IMR-90 (cell line): ENCODE data around the gene CCZ1B. TPM values are rescaled to one million over a fixed set of nuclear protein-coding genes. Genes with fewer than 3 reads are reported as not detected.
"Not testable (repeated sequence)": the region's sequence is repeated elsewhere in the genome, so short reads cannot be mapped to it uniquely, and the experiment has no call there.

Experiments
- ATAC-seq: fragments of 200-7000 bp; cut with Tn5 transposase; 2 replicates; pipeline ENCODE4 v1.9.1; 2020; ENCODE audit warnings: low read depth, mild to moderate bottlenecking, moderate library complexity
- BruUV-seq: library from RNA; stranded (reverse); fragments of 400-500 nt; replicated peaks from 2 replicates; lab custom pipeline; 2021; lab: Mats Ljungman, UMichigan
- CTCF ChIA-PET: fragments of 300-600 bp; formaldehyde crosslinking; extraction: SDS; loops from one replicate; lab custom pipeline; 2021; ENCODE audit warnings: antibody characterized with exemption; lab: Yijun Ruan, JAX
- POLR2A ChIA-PET: fragments of 300-600 bp; sonication (Branson Sonifier 250); formaldehyde crosslinking; loops from one replicate; lab custom pipeline; 2022; ENCODE audit warnings: antibody characterized with exemption; ENCODE audit not compliant: unreplicated experiment; lab: Charles Lee
- DNase-seq: peaks from one replicate; pipeline ENCODE4 v3.0.0; 2013
- H2AFZ ChIP-seq: replicated peaks from 2 replicates; pipeline ENCODE3; 2013; ENCODE audit warnings: low read length, mild to moderate bottlenecking; ENCODE audit not compliant: poor library complexity
- H2AK5ac ChIP-seq: 2 replicates; pipeline ENCODE4 v1.6.1; 2013; ENCODE audit warnings: low read depth, low read length, inconsistent platforms
- H2AK9ac ChIP-seq: replicated peaks from 2 replicates; pipeline ENCODE3; 2013; ENCODE audit warnings: mild to moderate bottlenecking, low read depth, low read length, moderate library complexity; ENCODE audit not compliant: poor library complexity
- H2BK120ac ChIP-seq: 2 replicates; pipeline ENCODE4 v1.6.1; 2013; ENCODE audit warnings: low read depth, low read length, inconsistent platforms
- H2BK15ac ChIP-seq: 3 replicates; pipeline ENCODE4 v1.6.1; 2013; ENCODE audit warnings: low read depth, low read length, inconsistent platforms
- H2BK20ac ChIP-seq: 2 replicates; pipeline ENCODE4 v1.6.1; 2013; ENCODE audit warnings: low read depth, mild to moderate bottlenecking, inconsistent platforms, low read length, moderate library complexity
- H2BK5ac ChIP-seq: 2 replicates; pipeline ENCODE4 v1.6.1; 2013; ENCODE audit warnings: mild to moderate bottlenecking, low read depth, low read length, inconsistent platforms; ENCODE audit not compliant: poor library complexity, severe bottlenecking
- H3K14ac ChIP-seq: replicated peaks from 2 replicates; pipeline ENCODE4 v1.6.1; 2013; ENCODE audit warnings: low read depth, low read length, inconsistent platforms
- H3K18ac ChIP-seq: 2 replicates; pipeline ENCODE4 v1.6.1; 2013; ENCODE audit warnings: low read depth, low read length, control low read depth
- H3K23ac ChIP-seq: 2 replicates; pipeline ENCODE4 v1.6.1; 2013; ENCODE audit warnings: low read depth, low read length, inconsistent platforms
- H3K27ac ChIP-seq: 2 replicates; pipeline ENCODE4 v1.5.1; 2013; ENCODE audit warnings: mild to moderate bottlenecking, control low read depth, low read length; ENCODE audit not compliant: insufficient read depth
- H3K27me3 ChIP-seq: 2 replicates; pipeline ENCODE4 v1.6.1; 2013; ENCODE audit warnings: low read length; ENCODE audit not compliant: control insufficient read depth, insufficient read depth
- H3K36me3 ChIP-seq: 2 replicates; pipeline ENCODE4 v1.6.1; 2013; ENCODE audit warnings: low read length, mixed read lengths; ENCODE audit not compliant: control insufficient read depth, insufficient read depth
- H3K4ac ChIP-seq: 2 replicates; pipeline ENCODE4 v1.6.1; 2013; ENCODE audit warnings: low read depth, low read length, inconsistent platforms
- H3K4me1 ChIP-seq: 2 replicates; pipeline ENCODE4 v1.6.1; 2013; ENCODE audit warnings: low read length, mixed read lengths; ENCODE audit not compliant: control insufficient read depth, insufficient read depth
- H3K4me2 ChIP-seq: 2 replicates; pipeline ENCODE4 v1.6.1; 2013; ENCODE audit warnings: low read depth, mild to moderate bottlenecking, control low read depth, low read length, moderate library complexity
- H3K4me3 ChIP-seq: 2 replicates; pipeline ENCODE4 v1.5.1; 2013; ENCODE audit warnings: low read depth, mild to moderate bottlenecking, control low read depth, low read length, moderate library complexity; ENCODE audit not compliant: insufficient read depth
- H3K56ac ChIP-seq: 2 replicates; pipeline ENCODE4 v1.6.1; 2013; ENCODE audit warnings: low read length, inconsistent platforms; ENCODE audit not compliant: insufficient read depth; ENCODE audit errors: extremely low read depth
- H3K79me1 ChIP-seq, 2 experiments: 2 replicates each; pipeline ENCODE4 v1.6.1; 2013; ENCODE audit warnings: low read length in 2 of 2, inconsistent platforms in 1 of 2, low read depth in 1 of 2
- H3K9ac ChIP-seq: 2 replicates; pipeline ENCODE4 v1.6.1; 2013; ENCODE audit warnings: low read depth, low read length, control low read depth
- H3K9me1 ChIP-seq: 2 replicates; pipeline ENCODE4 v1.6.1; 2013; ENCODE audit warnings: low read length, inconsistent platforms; ENCODE audit not compliant: insufficient read depth
- H3K9me3 ChIP-seq: 2 replicates; pipeline ENCODE4 v1.6.1; 2013; ENCODE audit warnings: low read length; ENCODE audit not compliant: control insufficient read depth, insufficient read depth
- H4K20me1 ChIP-seq: 2 replicates; pipeline ENCODE4 v1.6.1; 2013; ENCODE audit warnings: low read length, inconsistent platforms; ENCODE audit not compliant: insufficient read depth
- H4K5ac ChIP-seq: 2 replicates; pipeline ENCODE4 v1.6.1; 2013; ENCODE audit warnings: mild to moderate bottlenecking, low read depth, low read length, control low read depth
- H4K8ac ChIP-seq, 2 experiments: 2 replicates each; pipeline ENCODE4 v1.6.1; 2013; ENCODE audit warnings: low read depth in 2 of 2, low read length in 2 of 2, control low read depth in 1 of 2, inconsistent platforms in 1 of 2
- H4K91ac ChIP-seq: 2 replicates; pipeline ENCODE4 v1.6.1; 2013; ENCODE audit warnings: low read depth, low read length, inconsistent platforms; ENCODE audit not compliant: insufficient read depth
- WGBS, 2 experiments: methylation state at CpG; one replicate each; pipeline versions ENCODE4 v1.1.5 to v1.1.7; 2013; ENCODE audit warnings: missing lambda C conversion rate in 2 of 2; ENCODE audit not compliant: insufficient read length in 1 of 2; ENCODE audit errors: extremely low coverage in 2 of 2; 5-methylcytosine and 5-hydroxymethylcytosine counted together
- dilution Hi-C: fragments of 300-500 bp; cut with HindIII; formaldehyde crosslinking; loops from one replicate; pipeline ENCODE4 v1.14.3; 2018; ENCODE audit warnings: low sequenced_read_pairs; ENCODE audit not compliant: unreplicated experiment
- in situ Hi-C: fragments of 300-500 bp; cut with MboI; formaldehyde crosslinking; loops from 3 replicates; pipeline ENCODE4 v1.14.3; 2019; ENCODE audit warnings: low sequenced_read_pairs, inconsistent platforms, mixed read lengths
- intact Hi-C: fragments of 100-400 bp; cut with micrococcal nuclease; formaldehyde crosslinking; loops from 2 replicates; pipeline ENCODE4 v1.10.0; 2022
- polyA plus RNA-seq, 3 experiments: library from polyadenylated mRNA; depleted of rRNA; stranded (reverse); fragments of >200 nt; gene quantifications; 2 replicates each; pipeline ENCODE4 v1.2.3, GENCODE V29; 2012; ENCODE audit warnings: low replicate concordance in 1 of 3
- total RNA-seq: library from RNA; depleted of rRNA; stranded (reverse); fragments of >200 nt; gene quantifications from 2 replicates; pipeline ENCODE4 v1.2.3, GENCODE V29; 2012

The CCZ1B gene
- total and polyA plus RNA-seq, 2 of the 4 experiments (the other 2 are of a cell fraction) = 25.5 to 41.0 TPM

DNA sequence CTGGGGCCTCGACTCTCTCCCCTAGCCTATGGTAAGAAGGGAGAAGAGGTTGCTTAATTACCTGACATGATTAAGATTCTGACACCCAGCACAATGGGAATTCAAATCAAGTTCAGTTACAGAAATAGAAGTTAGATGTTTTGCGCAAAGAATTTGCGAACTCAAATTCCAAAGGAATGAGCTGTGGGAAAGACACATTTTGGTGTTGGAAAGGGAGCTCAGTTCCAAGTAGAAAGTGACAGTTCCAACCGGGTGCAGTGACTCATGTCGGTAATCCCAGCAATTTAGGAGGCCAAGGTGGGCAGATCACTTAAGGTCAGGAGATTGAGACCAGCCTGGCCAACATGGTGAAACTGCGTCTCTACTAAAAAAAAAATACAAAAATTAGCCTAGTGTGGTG lies 4.0 kb upstream of the CCZ1B start:
- ATAC-seq, H4K20me1 ChIP-seq, H3K4me2 ChIP-seq, H3K4ac ChIP-seq, CTCF ChIA-PET, H3K36me3 ChIP-seq, H3K4me1 ChIP-seq, H4K5ac ChIP-seq, H2BK20ac ChIP-seq, DNase-seq, H2BK120ac ChIP-seq, H3K9me1 ChIP-seq, H2BK5ac ChIP-seq, H2BK15ac ChIP-seq, H3K27me3 ChIP-seq, H2AK5ac ChIP-seq, H3K27ac ChIP-seq, H3K9me3 ChIP-seq, H3K23ac ChIP-seq, H2AK9ac ChIP-seq, H2AFZ ChIP-seq, intact Hi-C loops, H4K91ac ChIP-seq, H3K56ac ChIP-seq, H3K14ac ChIP-seq, H3K9ac ChIP-seq, H3K79me1 ChIP-seq, dilution Hi-C loops, POLR2A ChIA-PET, H4K8ac ChIP-seq, H3K4me3 ChIP-seq, BruUV-seq, H3K18ac ChIP-seq, in situ Hi-C loops: not testable (repeated sequence)
- WGBS, 2 experiments = 93% methylated on average over 2 of the region's 6 CpGs; no CpG with 5 or more reads in 1 of the 2 experiments

DNA sequence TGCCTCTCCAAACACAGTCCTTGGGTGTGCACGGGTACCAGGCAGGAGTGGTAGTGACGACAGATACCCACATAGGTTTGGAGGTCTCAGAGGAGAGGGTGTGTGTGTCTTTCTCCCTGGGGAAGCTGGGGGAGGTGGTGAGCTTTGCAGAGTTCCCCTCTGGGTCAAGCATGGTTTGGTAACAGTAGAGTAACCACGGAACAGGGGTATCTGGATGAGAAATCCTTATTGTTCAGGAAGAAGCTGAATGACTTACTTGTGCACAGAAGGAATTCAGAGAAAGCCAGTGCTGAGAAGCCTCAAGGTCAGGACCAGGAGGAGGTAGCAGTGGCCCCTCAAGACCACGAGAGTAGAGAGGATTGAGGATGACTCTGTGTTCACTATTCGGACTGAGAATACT lies 3.5 kb upstream of the CCZ1B start:
- H3K4me1 ChIP-seq, H2AK9ac ChIP-seq, POLR2A ChIA-PET, H3K79me1 ChIP-seq, H3K9ac ChIP-seq, H3K4me3 ChIP-seq, H3K27ac ChIP-seq, intact Hi-C loops, H3K27me3 ChIP-seq, dilution Hi-C loops, H2AFZ ChIP-seq, H4K8ac ChIP-seq, H2BK120ac ChIP-seq, H3K36me3 ChIP-seq, H2BK20ac ChIP-seq, H3K23ac ChIP-seq, H3K18ac ChIP-seq, ATAC-seq, H3K4me2 ChIP-seq, H3K14ac ChIP-seq, H2AK5ac ChIP-seq, H2BK15ac ChIP-seq, H4K20me1 ChIP-seq, in situ Hi-C loops, H3K9me3 ChIP-seq, H2BK5ac ChIP-seq, H3K56ac ChIP-seq, DNase-seq, BruUV-seq, H3K9me1 ChIP-seq, H4K91ac ChIP-seq, H3K4ac ChIP-seq, CTCF ChIA-PET, H4K5ac ChIP-seq: not testable (repeated sequence)
- no CpG with 5 or more reads among the region's 5 CpGs for WGBS, 2 experiments
